H9 (cell line): ENCODE data around the gene INSL3. TPM values are rescaled to one million over a fixed set of nuclear protein-coding genes. Genes with fewer than 3 reads are reported as not detected.

Experiments
- DNase-seq: peaks from one replicate; pipeline ENCODE4 v3.0.0-alpha.2; 2017
- H2AFZ ChIP-seq: one replicate; pipeline ENCODE4 v1.6.1; 2013; ENCODE audit warnings: mild to moderate bottlenecking, low read length, control low read depth, moderate library complexity
- H2AK5ac ChIP-seq: 2 replicates; pipeline ENCODE4 v1.6.1; 2013; ENCODE audit warnings: low read length, control low read depth, mixed read lengths; ENCODE audit not compliant: insufficient read length
- H2BK120ac ChIP-seq: one replicate; pipeline ENCODE4 v1.6.1; 2013; ENCODE audit warnings: low read depth, mild to moderate bottlenecking, low read length, control low read depth, inconsistent platforms; ENCODE audit not compliant: poor library complexity, severe bottlenecking
- H2BK12ac ChIP-seq: 2 replicates; pipeline ENCODE4 v1.6.1; 2013; ENCODE audit warnings: low read length, control low read depth, mixed read lengths, low read depth; ENCODE audit not compliant: insufficient read length
- H2BK15ac ChIP-seq: 2 replicates; pipeline ENCODE4 v1.6.1; 2013; ENCODE audit warnings: low read depth, low read length, control low read depth
- H2BK20ac ChIP-seq: one replicate; pipeline ENCODE4 v1.6.1; 2013; ENCODE audit warnings: low read depth, mild to moderate bottlenecking, low read length, control low read depth, inconsistent platforms; ENCODE audit not compliant: poor library complexity, severe bottlenecking
- H2BK5ac ChIP-seq: 2 replicates; pipeline ENCODE4 v1.6.1; 2013; ENCODE audit warnings: low read length, control low read depth, mixed read lengths; ENCODE audit not compliant: insufficient read length
- H3K14ac ChIP-seq: 2 replicates; pipeline ENCODE4 v1.6.1; 2013; ENCODE audit warnings: low read length, control low read depth; ENCODE audit not compliant: insufficient read depth
- H3K18ac ChIP-seq: 2 replicates; pipeline ENCODE4 v1.6.1; 2013; ENCODE audit warnings: low read depth, mild to moderate bottlenecking, mixed read lengths, low read length, control low read depth; ENCODE audit not compliant: insufficient read length
- H3K23ac ChIP-seq: 2 replicates; pipeline ENCODE4 v1.6.1; 2013; ENCODE audit warnings: low read length, control low read depth, mixed read lengths, low read depth; ENCODE audit not compliant: insufficient read length
- H3K23me2 ChIP-seq: 2 replicates; pipeline ENCODE4 v1.6.1; 2013; ENCODE audit warnings: low read depth, mild to moderate bottlenecking, mixed read lengths, low read length, control low read depth; ENCODE audit not compliant: insufficient read length, poor library complexity, severe bottlenecking
- H3K27ac ChIP-seq: 2 replicates; pipeline ENCODE4 v1.5.1; 2013; ENCODE audit warnings: low read length, control low read depth, mixed read lengths, low read depth; ENCODE audit not compliant: insufficient read length
- H3K27me3 ChIP-seq: 2 replicates; pipeline ENCODE4 v1.6.1; 2013; ENCODE audit warnings: low read length, control low read depth, inconsistent platforms; ENCODE audit not compliant: insufficient read depth
- H3K4ac ChIP-seq: 2 replicates; pipeline ENCODE4 v1.6.1; 2013; ENCODE audit warnings: low read depth, mild to moderate bottlenecking, control low read depth, inconsistent platforms, low read length, moderate library complexity
- H3K4me1 ChIP-seq: 2 replicates; pipeline ENCODE4 v1.6.1; 2013; ENCODE audit warnings: low read length, control low read depth, inconsistent platforms; ENCODE audit not compliant: insufficient read depth
- H3K4me2 ChIP-seq: 2 replicates; pipeline ENCODE4 v1.6.1; 2013; ENCODE audit warnings: low read length, control low read depth, mixed read lengths; ENCODE audit not compliant: insufficient read length, insufficient read depth
- H3K56ac ChIP-seq: 2 replicates; pipeline ENCODE4 v1.6.1; 2013; ENCODE audit warnings: low read depth, mild to moderate bottlenecking, mixed read lengths, low read length, control low read depth; ENCODE audit not compliant: insufficient read length
- H3K79me1 ChIP-seq: 2 replicates; pipeline ENCODE4 v1.6.1; 2013; ENCODE audit warnings: low read depth, mild to moderate bottlenecking, moderate library complexity, low read length, control low read depth, inconsistent platforms; ENCODE audit not compliant: insufficient read depth, poor library complexity, severe bottlenecking
- H3K79me2 ChIP-seq: 2 replicates; pipeline ENCODE4 v1.6.1; 2013; ENCODE audit warnings: low read length, control low read depth, inconsistent platforms; ENCODE audit not compliant: insufficient read depth
- H3K9ac ChIP-seq: 2 replicates; pipeline ENCODE4 v1.6.1; 2013; ENCODE audit warnings: low read length, control low read depth, mixed read lengths; ENCODE audit not compliant: insufficient read length; ENCODE audit errors: extremely low read depth
- H3K9me3 ChIP-seq: one replicate; pipeline ENCODE4 v1.6.1; 2013; ENCODE audit warnings: low read depth, low read length, inconsistent platforms; ENCODE audit not compliant: control insufficient read depth
- H3T11ph ChIP-seq: one replicate; pipeline ENCODE4 v1.6.1; 2013; ENCODE audit warnings: mild to moderate bottlenecking, low read length, control low read depth, inconsistent platforms
- H4K20me1 ChIP-seq: one replicate; pipeline ENCODE4 v1.6.1; 2013; ENCODE audit not compliant: control insufficient read depth, insufficient read length, insufficient read depth
- H4K5ac ChIP-seq: 2 replicates; pipeline ENCODE4 v1.6.1; 2013; ENCODE audit warnings: low read depth, mild to moderate bottlenecking, mixed read lengths, low read length, control low read depth; ENCODE audit not compliant: insufficient read length
- H4K8ac ChIP-seq: replicated peaks from 2 replicates; pipeline ENCODE4 v1.6.1; 2013; ENCODE audit warnings: low read length, control low read depth, mixed read lengths, low read depth; ENCODE audit not compliant: insufficient read length
- H4K91ac ChIP-seq: 2 replicates; pipeline ENCODE4 v1.6.1; 2013; ENCODE audit warnings: low read depth, mild to moderate bottlenecking, moderate library complexity, mixed read lengths, low read length, control low read depth; ENCODE audit not compliant: insufficient read length
- H3K27ac Mint-ChIP-seq, 3 experiments: 2 replicates in 2 of 3; 3 replicates in 1 of 3; pipeline ENCODE4 v1.8.0; 2020 to 2021; ENCODE audit warnings: mixed read lengths in 3 of 3, mild to moderate bottlenecking in 1 of 3, moderate library complexity in 1 of 3
- H3K27me3 Mint-ChIP-seq: 2 replicates; pipeline ENCODE4 v1.8.0; 2021; ENCODE audit warnings: low read depth, mild to moderate bottlenecking, moderate library complexity, mixed read lengths
- H3K36me3 Mint-ChIP-seq, 3 experiments: 2 replicates in 2 of 3; 3 replicates in 1 of 3; pipeline ENCODE4 v1.8.0; 2020 to 2021; ENCODE audit warnings: low read depth in 3 of 3, mixed read lengths in 3 of 3; ENCODE audit not compliant: insufficient read depth in 1 of 3
- H3K4me1 Mint-ChIP-seq, 2 experiments: 2 replicates each; pipeline ENCODE4 v1.8.0; 2020; ENCODE audit warnings: mixed read lengths in 2 of 2
- H3K4me3 Mint-ChIP-seq, 2 experiments: 2 replicates in 1 of 2; 3 replicates in 1 of 2; pipeline ENCODE4 v1.8.0; 2020 to 2021; ENCODE audit warnings: mild to moderate bottlenecking in 2 of 2, mixed read lengths in 2 of 2, moderate library complexity in 1 of 2
- H3K9me3 Mint-ChIP-seq, 2 experiments: 2 replicates in 1 of 2; 3 replicates in 1 of 2; pipeline ENCODE4 v1.8.0; 2020; ENCODE audit warnings: mild to moderate bottlenecking in 2 of 2, mixed read lengths in 2 of 2, moderate library complexity in 1 of 2
- CTCF ChIP-seq: fragments of 200-600 bp; sonication (generic); conservative IDR thresholded peaks from 3 replicates; pipeline ENCODE4 v1.8.0; 2021; ENCODE audit warnings: antibody characterized with exemption, mild to moderate bottlenecking
- WGBS: extraction: QIAGEN DNeasy Blood & Tissue Kit; methylation state at CpG from one replicate; pipeline ENCODE4 v1.1.7; 2013; ENCODE audit warnings: missing lambda C conversion rate, low lambda C conversion rate, mixed read lengths; ENCODE audit not compliant: insufficient read length; ENCODE audit errors: extremely low coverage; 5-methylcytosine and 5-hydroxymethylcytosine counted together
- total RNA-seq: library from RNA; stranded (reverse); gene quantifications from 2 replicates; pipeline ENCODE4 v1.2.1, GENCODE V29; 2021

INSL3 gene
- total RNA-seq, 1 experiment from 2014 or later = 0.63 TPM

GRCh38 chr19:17787274-17787913 is 33.9 kb downstream of the INSL3 start:
- Histone ChIP-seq H2BK120ac (no peak overlapping the region), H4K91ac (no peak overlapping the region), H3K4me2 (no peak overlapping the region), H4K5ac (no peak overlapping the region), H3K4ac (no peak overlapping the region), H3K79me1 (no peaks in the 10 kb centered on the region), H3K9me3 (no peaks in the 10 kb centered on the region), H3K23me2 (no peaks in the 10 kb centered on the region), H3K27me3 (no peaks in the 10 kb centered on the region), H2BK12ac (no peak overlapping the region), H3K14ac (no peak overlapping the region; the same call in 1 of the 2 replicates), H4K20me1 (no peaks in the 10 kb centered on the region), H3K18ac (no peak overlapping the region), H2AFZ (no peak overlapping the region), H3K79me2 (no peaks in the 10 kb centered on the region), H2BK15ac (no peak overlapping the region), H3K56ac (no peak overlapping the region), H2BK20ac (no peak overlapping the region), H2BK5ac (no peak overlapping the region), H4K8ac (no peak overlapping the region), H3T11ph (no peak overlapping the region), H3K4me1 (no peaks in the 10 kb centered on the region), H3K27ac (no peak overlapping the region), H3K9ac (no peak overlapping the region), H3K23ac (no peak overlapping the region), H2AK5ac (no peak overlapping the region)
- H3K4me3 Mint-ChIP-seq = no peak overlapping the region
- H3K9me3 Mint-ChIP-seq = no peaks in the 10 kb centered on the region
- peaks cover 2% of the 10 kb centered on the region; the same call in 1 of the 2 replicates for H3K27me3 Mint-ChIP-seq
- peaks cover 5 to 8% of the 10 kb centered on the region in 2 experiments for H3K4me1 Mint-ChIP-seq
- no peak overlapping the region for H3K27ac Mint-ChIP-seq
- peaks cover 9 to 17% (median 13%) of the 10 kb centered on the region in 3 experiments; a peak in 5 of 7 replicates for H3K36me3 Mint-ChIP-seq
- TF ChIP-seq CTCF = no peak
- DNase-seq = no peak
- no CpG with 5 or more reads among the region's 14 CpGs for WGBS
